T-helper 2 cell (primary cell): ENCODE measurements around the gene FAM174B.
"Not testable (repeated sequence)": the region's sequence is repeated elsewhere in the genome, so short reads cannot be mapped to it uniquely, and the experiment has no call there.

Experiments
- DNase-seq, 5 experiments: peaks; one replicate each; pipeline versions ENCODE4 v3.0.0 to v3.0.0-alpha.2; 2012 to 2022

The FAM174B gene

DNA sequence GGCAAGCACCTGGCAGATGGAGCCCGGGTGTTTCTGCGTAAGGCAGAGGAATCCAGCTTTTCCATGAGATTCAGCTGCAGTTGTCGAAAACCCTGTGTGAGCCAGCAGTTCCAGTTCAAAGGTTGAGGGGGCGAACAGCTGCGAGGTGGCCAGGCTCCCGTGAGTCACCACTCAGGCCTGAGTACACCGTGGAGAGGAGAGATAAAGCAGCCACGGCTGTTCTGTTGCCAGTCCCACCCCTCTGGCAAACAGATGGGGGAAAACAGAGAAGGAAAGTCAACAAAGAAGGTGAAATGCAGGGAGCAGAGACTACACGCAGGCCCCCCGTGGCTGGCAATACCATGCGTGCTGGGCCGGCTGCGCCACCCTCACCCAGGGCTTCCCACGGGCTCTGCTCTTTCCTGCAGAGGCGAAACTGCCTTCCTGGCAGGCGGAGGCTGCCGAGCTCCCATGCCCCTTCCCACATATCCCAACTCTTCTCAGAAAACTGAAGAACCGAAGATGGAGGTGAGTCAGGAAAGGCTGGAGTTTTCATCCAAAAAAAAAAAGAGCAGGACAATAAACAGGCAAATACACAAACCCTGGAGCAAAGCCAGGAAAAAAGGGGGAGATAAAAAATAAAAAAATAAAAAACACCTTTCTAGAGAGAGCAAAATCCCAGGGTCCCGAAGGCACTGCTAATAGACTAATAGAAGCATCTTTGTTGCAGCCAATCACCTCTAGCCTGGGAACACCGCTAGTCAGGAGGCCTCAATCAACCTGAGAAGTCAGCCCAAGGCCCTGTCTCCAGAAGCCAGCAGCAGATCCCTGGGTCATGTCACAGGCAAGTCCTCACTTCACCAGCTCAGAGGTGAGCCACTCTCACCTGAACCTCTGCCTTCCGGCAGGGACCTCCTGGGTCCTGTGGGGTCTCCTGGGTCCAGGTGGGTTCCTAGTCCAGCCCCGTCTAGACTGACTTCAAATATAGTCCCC, 37.7 kb downstream of the FAM174B start:
- no peak for DNase-seq

DNA sequence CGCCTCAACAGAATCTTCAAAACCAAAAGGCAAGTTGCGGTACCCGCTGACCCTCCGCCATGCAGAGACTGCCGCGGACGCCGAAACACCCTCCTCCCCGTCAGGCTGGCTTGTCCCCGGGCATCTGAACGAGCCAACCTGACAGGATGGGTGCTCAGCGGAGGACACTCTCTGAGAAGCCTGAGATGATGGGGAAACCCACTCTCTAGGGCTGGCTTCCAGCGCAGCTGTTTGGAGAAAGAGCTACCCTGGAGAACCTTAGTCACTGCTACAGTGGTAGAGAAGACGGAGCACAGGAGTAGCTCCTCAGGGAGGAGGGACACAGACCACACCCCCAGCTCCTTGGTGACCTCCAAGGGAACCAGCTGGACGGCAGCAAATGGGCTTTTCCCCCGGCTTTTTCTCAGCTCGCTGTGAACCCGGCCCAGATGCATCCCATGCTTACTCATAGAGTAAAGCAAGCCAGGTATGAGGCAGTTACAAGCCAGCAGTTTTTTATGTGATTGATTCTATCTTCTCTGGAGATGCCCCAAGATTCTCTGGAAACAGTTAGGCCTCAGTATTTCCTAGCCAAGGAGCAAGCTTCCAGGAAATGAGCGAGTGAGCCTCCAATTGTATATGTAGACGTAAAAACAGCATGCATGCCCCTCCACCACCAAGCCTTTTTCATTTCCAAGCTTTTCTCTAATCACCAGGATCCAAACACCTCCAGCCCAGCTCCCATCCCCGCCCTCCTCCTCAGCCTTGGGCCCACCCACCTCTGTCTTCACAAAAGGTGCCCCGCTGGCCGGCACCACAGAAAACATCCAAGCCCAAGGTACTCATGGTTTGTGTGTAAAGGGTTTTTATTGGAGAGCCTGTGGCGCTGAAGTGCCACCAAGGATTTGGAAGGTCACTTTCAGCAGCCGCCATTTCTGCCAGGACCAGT, 38.7 kb downstream of the FAM174B start:
- DNase-seq = no peak

DNA sequence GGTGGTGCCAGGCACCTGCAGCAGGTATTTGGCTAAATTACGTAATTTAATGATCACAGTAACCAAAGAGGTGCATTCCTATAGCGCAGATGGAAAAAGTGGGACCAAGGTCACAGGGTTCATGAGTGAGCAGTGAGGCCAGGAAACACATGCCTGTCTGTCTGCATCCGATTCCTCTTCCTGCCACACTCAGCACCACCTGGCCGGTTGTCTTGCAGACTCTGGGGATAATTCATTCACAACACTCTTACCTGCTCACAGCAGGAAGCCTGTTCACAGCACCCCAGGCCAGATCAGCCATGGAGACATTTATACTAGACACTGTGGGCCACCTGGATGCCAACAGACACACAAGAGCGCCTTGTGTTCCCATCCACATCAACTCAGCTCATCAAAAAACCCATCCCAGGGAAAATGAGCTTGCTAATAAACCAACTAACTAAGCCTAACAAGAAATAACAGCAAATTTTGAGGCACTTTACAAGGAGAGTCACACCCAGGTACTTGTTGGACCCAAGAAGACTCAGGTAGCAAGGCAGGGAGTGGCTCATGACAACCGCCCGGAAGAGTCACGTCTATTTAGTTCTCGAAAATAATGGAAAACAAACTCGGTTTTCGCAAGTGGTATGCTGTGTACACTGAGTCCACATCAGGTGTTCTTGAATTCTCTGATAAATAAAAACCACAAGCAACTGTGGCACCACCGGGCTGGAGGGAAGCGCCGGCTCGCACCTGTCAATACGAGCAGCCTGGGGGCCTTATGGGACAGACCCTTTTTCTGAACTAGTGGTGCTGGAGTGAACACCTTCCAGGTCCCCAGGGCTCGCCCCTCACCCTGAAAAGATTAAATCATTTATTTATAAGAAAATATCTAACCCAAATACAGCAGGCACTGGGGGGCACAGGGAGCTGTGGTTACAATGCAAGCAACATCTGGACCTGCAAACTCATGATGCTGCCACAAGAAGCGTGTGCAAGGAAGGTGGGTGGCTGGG, 40.5 kb downstream of the FAM174B start:
- no peak for DNase-seq

DNA sequence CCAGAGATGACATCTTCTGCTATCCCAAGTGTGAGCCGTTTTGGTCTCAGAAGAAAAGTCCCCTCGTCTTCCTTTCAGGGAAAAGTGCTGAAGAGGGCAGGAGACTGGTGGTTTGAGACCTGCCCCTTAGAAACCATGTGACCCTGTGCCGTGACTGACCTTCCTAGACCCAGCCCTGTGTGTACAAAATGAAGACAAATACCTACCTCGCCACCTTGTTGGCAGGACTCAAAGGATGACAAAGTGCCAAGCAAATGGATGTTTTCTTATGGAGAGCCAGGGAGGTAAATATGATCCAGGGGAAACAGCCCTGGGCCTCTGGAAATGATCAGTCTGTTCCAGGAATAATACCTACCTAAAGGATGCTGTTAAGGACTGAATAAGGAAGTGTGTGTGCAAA, 41.3 kb downstream of the FAM174B start:
- DNase-seq = no peak

DNA sequence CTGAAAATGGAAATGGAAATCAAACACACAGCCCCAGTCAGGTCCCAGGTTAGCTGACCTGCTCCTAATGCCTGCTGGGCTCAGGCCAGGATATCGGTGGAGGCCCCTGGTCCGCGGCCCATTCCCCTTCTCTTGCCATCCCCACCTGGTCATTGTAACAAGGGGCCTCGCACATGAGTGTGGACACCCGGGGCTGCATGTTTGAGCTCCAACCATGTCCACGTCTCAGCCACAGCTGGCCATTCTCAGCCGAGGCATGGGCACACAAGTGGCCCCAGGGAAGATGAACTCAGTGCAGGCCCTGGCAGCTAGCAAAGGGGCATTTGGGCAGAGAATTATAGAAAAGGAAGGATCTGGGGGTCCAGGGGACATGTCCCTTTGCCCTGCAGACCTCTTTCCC, 41.7 kb downstream of the FAM174B start:
- DNase-seq = no peak

DNA sequence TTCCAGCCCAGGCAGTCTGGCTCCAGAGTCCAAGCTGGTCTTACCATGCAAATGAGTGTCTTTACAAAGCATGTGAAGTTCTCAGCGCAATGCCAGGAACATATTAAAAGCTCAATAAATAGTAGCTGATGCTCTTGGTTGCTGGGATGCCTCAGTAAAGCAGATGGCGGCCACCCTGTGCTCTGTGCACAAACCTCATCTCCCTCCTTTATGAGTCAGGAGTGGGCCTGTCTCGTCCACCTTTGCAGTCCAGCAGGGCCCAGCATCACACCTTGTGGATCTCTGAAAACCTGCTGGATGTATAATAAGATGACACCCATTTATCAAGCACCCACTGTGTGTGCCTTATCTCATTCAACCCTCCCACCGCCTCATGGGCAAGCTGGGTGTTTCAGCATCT, 42.7 kb downstream of the FAM174B start:
- DNase-seq = no peak

DNA sequence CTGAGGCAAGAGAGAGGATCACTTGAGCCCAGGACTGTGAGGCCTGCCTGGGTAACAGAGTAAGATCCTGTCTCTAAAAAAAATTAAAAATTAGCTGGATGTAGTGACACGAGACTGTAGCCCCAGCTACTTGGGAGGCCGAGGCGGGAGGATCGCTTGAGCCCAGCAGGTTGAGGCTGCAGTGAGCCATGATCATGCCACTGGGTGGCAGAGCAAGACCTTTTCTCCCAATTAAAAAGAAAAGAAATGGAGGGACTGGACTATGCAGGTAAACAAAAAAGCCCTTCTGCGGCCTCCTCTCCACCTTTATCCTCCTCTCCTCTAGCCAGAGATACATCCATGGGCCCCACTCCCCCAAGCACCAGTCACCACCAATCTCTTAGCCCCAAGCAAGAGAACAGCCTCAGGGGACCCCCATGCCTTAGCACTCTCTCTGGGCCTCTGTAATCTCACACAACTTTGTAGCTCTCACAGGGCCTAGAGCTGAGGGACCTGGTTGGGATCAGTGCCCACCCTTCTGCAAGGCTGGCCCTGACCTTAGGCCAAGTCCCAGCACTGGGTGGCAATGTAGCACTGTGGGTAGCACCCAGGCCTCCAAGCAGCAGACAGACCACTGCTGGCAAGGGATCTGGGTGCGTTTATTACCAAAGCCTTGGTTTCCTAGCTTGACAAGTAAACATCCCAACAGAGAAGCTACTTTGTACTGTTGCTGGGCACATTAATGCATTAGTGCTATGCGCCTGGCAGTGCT, 43.4 kb downstream of the FAM174B start:
- DNase-seq = peak in 1 of 5 experiments; percentile 16

DNA sequence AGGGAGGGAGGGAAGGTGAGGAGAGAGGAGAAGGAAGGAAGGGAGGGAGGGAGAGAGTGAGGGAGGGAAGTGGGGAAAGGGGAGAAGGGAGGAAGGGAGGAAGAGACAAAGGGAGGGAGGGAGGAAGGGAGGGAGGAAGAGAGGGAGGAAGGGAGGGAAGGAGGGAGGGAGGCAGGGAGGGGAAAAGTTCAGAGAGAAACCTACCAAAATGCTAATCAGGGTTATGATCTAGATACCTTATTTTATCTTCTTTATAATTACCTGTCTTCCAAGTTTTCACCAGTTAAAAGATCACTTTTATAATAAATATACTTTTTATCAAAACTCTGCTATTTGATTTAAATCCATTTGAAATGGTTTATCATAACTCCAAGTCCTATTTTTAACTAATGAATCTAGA, 44.4 kb downstream of the FAM174B start:
- no peak for DNase-seq

DNA sequence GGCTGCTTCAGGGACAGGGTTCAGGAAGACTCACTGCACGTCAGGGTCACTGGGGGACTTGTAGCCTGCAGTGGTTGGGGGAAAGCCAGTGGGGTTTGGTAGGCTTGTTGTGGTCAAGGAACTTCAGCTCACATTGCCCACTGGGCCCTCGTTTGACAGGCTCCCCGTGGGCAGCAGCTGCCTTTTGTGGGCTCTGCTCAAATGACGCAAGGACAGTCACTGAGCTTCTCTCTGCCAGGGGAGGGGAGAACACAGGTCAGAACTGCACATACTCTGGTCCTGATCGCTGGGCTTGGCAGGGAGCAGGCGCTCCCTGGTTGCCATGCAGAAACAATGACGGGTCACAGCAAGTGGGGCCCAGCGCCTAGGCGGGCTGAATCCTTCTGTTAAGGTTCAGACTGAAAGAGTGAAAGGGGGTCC, 45.5 kb downstream of the FAM174B start:
- no peak for DNase-seq

DNA sequence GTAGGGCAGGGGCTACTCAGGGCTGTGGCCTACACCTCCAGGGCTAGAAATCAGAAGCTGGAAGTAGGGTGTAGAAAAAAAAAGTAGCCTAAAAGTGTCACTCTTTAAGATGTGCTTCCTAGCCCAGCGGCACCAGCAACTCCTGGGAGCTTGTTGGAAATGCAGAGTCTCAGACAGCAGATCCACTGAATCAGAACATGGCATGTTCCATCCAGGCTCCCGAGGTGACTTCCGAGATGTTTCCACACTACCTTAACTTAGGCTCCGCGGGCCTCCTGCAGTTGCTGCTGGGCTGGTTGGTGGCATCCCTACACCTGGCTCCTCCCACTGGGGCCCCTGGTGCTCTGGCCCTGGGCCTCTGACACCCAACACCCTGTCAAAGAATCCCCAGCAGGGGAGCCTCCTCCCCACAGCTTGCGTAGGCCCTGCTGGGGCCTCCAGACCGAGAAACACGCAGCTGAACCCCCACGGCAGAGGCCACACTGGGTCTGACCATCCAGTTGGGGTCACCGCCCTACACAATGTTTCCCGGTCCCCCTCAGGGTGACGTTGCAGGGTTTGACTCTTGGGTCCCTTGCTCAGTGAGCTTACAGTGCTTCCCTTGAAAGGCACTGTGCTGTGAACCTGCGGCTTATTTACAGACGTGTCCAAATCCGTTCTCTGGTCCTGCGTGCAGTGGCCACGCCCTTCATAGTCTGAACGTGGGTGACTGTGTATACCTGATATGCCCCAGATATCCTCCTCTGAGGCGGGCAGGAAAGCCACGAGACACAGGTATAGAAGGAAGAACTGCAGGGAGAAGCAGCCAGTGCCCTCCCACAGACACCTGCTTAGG, 46.5 kb downstream of the FAM174B start:
- DNase-seq = no peak

DNA sequence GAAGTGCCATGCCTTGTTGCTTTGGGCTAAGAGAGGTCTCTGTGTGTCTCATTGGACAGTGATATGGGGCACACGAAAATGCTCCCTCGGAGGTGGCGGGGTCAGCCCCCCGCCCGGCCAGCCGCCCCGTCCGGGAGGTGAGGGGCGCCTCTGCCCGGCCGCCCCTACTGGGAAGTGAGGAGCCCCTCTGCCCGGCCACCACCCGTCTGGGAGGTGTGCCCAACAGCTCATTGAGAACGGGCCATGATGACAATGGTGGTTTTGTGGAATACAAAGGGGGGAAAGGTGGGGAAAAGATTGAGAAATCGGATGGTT, 48.8 kb downstream of the FAM174B start:
- DNase-seq = not testable (repeated sequence)

DNA sequence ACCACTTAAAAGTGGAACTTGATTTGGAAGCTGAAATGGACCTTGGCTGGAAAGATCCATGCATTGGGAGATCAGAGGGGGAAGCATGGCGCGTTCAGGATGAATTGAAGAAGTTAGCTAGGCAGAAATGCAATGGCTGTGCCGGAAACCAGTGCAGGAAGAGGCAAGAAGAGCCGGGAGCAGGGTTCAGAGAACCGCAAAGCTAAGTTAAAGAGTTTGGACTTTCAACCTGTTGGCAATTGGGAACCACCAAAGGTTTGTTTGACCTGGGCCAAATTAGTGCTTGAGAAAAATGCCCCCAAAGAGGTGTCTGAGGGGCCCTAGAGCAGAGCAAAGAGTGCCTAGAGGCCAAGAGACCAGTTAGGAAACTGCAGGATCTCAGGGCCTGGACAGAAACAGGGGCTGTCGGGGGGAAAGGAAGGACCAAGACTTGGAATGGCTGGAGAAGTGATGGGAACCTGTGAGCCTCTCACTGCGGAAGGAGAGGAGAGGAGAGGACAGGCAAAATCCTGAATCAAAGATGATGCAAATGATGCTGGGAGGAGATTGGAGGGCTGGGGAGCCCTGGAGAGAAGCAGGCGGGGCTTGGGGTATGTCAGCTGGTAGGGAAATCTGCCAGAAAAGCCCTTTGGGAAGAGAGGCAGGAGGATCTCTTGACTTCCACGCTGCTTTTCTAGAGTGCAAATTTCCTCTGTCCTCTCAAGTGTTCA, 49.3 kb downstream of the FAM174B start:
- DNase-seq = no peak

DNA sequence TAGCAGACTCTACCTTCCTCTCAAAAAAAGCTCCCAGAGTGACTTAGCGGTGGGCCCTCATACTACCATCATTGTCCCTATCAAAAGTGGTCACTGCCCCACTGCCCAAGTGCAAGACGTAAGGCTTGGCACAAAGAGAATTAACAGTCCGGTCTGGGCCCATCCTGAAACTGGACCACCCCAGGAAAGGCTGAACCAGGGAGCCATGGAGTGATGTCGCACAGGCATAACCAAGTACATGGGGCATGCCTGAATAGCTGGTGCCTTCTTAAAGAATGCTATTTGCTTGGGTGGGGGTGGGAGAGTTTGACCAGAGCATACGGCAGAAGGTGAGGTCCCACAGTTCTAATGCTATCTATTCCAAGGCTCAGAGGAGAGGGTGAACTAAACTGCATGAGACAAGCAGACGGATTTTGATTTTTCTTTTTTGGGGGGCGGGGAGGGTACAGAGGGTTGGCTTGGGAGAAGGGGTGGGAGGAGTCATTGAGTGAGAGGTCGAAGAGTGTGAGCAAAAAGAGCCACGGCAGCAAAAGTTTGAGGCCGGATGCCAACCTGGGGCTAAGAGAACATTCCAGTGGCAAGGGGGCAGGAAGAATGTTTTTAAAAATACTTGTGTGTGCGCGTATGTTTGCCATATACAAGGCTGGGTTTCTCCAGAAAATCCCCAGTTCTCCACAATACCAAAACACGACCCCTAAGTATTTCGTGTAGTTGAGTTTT, 50.2 kb downstream of the FAM174B start:
- no peak for DNase-seq

DNA sequence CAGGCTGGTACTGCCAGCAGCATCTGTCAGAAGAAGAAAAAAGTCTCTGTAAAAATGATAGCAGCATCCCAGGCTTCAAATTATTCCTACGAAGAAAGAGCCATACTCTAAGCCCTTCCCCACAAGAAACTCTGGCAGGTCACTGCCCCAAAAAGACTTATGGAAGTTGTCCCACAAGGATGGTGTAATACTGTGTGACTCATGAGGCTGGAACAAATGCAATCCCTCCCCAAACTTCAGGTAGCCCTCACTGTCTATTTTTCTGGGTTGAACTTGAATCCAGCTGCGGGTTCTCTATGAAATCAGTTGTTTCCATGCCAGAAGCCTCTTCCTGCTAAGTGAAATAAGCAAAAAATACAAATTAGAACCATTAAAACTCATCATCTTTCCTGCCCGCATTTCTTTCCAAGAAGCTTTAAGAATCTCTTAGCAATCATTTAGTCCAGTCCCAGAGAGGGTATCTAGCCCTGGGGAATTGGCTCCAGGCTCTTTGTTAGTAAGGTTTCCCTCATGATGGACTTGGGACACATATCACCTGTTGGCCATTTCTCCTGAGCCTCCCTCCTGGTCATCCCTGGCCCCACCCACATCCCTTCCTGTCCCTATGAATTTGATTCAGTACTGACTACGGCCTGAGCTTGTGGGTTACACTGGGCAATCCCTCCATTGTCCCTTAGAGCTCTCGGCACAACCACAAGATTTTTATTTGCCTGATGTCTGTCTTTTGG, 51.7 kb downstream of the FAM174B start:
- DNase-seq = no peak

DNA sequence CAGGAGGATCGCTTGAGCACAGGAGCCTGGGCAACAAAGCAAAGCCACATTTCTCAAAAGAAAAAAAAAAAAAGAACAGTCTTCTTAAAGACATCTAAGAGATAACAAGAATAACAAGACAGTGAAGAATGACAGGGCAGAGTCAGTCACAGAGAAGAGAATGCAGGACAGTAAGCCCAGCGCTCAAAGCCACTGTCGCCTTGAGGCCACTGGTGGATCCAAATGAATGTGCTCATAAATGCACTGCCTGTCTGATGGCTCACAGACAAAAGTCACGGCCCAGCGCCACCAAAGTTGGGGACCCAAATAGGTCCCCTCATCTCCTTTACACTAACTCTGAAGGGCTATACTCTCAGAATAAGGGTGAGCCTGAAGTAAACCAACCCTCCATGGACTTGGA, 52.3 kb downstream of the FAM174B start:
- DNase-seq = no peak

DNA sequence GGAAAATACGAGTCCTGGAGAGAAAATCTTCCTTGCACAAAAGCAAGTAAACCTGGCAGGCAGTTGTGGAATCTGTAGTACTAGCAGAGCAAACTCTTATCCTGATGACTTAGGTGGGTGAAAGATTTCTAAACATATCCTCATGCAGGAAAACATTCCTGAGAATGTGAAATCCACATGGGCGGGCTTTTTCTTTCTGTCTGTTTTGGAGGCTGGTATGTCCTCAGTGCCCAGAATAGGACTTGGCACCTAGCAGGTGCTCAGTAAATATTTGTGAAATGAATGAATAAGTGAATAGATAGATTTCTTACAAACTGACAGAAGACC, 53.3 kb downstream of the FAM174B start:
- DNase-seq = no peak

DNA sequence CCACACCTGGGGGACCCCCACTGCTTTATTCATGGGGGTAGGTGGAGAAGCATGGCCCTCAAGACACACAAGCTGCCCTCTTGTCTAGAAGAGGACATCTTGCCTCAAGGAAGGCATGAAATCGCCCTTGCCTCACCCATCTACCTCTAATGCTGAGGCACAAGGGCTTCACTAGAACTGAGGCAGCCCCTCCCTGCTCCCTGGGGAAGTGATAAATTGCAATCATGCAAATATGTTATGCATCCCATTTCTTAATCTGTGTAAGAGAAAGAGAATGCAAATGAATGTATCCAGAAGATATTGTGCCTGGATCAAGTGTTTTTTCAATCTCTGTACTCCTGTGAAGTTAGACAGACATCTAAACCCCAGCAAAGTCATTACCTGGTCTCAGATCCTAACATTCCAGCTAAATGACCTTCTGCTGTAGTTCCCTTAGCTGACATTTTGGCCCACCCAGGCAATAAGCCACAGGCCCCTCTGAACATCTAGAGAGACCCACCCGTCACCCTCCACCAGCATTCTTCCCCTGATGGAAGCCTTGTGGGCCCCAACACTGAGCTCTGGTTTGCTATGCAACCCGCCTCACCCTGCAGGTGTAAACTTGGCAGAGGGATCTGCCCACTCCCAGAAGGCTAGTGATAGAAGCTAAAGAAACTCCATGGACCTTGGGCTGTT, 53.8 kb downstream of the FAM174B start:
- no peak for DNase-seq

DNA sequence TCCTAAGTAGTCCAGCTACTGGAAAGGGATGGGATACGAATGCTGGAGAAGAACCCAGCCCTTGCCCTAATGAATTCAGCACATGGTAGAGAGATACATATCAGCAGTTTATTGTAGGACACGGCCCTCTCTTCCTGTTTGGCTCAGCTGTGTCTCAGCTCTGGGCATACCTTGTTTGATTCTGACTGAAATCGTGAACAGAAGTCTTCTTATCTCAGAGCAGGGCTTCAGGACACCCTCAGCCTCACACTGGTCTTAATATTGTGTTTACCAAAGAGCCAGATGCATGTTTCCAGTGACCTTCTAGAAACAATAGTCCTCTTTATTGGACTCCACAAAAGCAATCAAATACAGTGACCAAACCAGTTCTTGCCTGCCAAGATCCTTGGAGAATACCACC, 54.7 kb downstream of the FAM174B start:
- peak in 1 of 5 experiments; percentile 58 for DNase-seq
